ENCODE results near the gene TANGO6. TPM values are rescaled to one million over a fixed set of nuclear protein-coding genes. Genes with fewer than 3 reads are reported as not detected.

Gene TANGO6
- total RNA-seq, 2 donors from 2014 or later = 9.6 to 15.3 TPM

- Histone ChIP-seq H3K36me3 (ENCODE audit: control insufficient read depth, insufficient read depth, low read length) (no peaks in the 10 kb centered on the region), H3K9me3 (ENCODE audit: control insufficient read depth, low read length) (no peaks in the 10 kb centered on the region), H3K9ac (ENCODE audit: extremely low read depth, low read length, poor library complexity, severe bottlenecking) (no peak within 1 kb of the TSS), H3K27me3 (ENCODE audit: control insufficient read depth, insufficient read depth, low read length, poor library complexity, severe bottlenecking) (peaks cover 59% of the 10 kb centered on the region), H3K27ac (ENCODE audit: low read depth, low read length) (no peak within 1 kb of the TSS), H3K4me3 (ENCODE audit: low read length) (peak within 1 kb of the TSS; percentile 83), H3K4me1 (ENCODE audit: control insufficient read depth, insufficient read depth, low read length) (peaks cover 4% of the 10 kb centered on the region)
- peak; percentile 93 for DNase-seq
- Mint-ChIP-seq H3K27me3 (ENCODE audit: insufficient read depth) (peaks cover 74% of the 10 kb centered on the region), H3K27ac (peak within 1 kb of the TSS; percentile 86), H3K36me3 (ENCODE audit: low read depth) (peaks cover 13% of the 10 kb centered on the region), H3K4me3 (peak within 1 kb of the TSS; percentile 70), H3K4me1 (peaks cover 36% of the 10 kb centered on the region), H3K9me3 (no peaks in the 10 kb centered on the region)
- peak; percentile 54 for TF ChIP-seq CTCF (conservative IDR thresholded peaks at IDR 0.05)
- 0 to 1% methylated on average over 24 to 80 of the region's 80 CpGs for WGBS, 2 experiments (ENCODE audit: insufficient coverage in 1 of 2, insufficient read length in 1 of 2)
Measured at GRCh38 chr16:69105501-69106361, 262.4 kb downstream of the TANGO6 start, which contains the start of gene HAS3. Gene HAS3, plus strand, starts transcription at chr16:69105653. Its CDS starts 3,743 bp downstream, at chr16:69109396.

GRCh38 chr16:69106491-69107315 is 263.4 kb downstream of the TANGO6 start:
- DNase-seq = peak; percentile 82
- H3K9me3 ChIP-seq (ENCODE audit: control insufficient read depth, low read length) = no peaks in the 10 kb centered on the region
- peaks cover 49% of the 10 kb centered on the region for H3K27me3 ChIP-seq (ENCODE audit: control insufficient read depth, insufficient read depth, low read length, poor library complexity, severe bottlenecking)
- peaks cover 18% of the 10 kb centered on the region for H3K36me3 Mint-ChIP-seq (ENCODE audit: low read depth)
- H3K9ac ChIP-seq (ENCODE audit: extremely low read depth, low read length, poor library complexity, severe bottlenecking) = no peak overlapping the region
- no peaks in the 10 kb centered on the region for H3K36me3 ChIP-seq (ENCODE audit: control insufficient read depth, insufficient read depth, low read length)
- H3K27ac Mint-ChIP-seq = no peak overlapping the region
- H3K4me3 ChIP-seq (ENCODE audit: low read length) = peak overlapping the region; percentile 69
- H3K4me1 Mint-ChIP-seq = peaks cover 34% of the 10 kb centered on the region
- no peaks in the 10 kb centered on the region for H3K9me3 Mint-ChIP-seq
- peaks cover 4% of the 10 kb centered on the region for H3K4me1 ChIP-seq (ENCODE audit: control insufficient read depth, insufficient read depth, low read length)
- no peak for TF ChIP-seq CTCF (conservative IDR thresholded peaks at IDR 0.05)
- WGBS, 2 experiments (ENCODE audit: insufficient coverage in 1 of 2, insufficient read length in 1 of 2) = 0 to 1% methylated on average over 6 to 55 of the region's 55 CpGs
- H3K27ac ChIP-seq (ENCODE audit: low read depth, low read length) = no peak overlapping the region
- H3K4me3 Mint-ChIP-seq = peak overlapping the region; percentile 70
- peaks cover 66% of the 10 kb centered on the region for H3K27me3 Mint-ChIP-seq (ENCODE audit: insufficient read depth)

GRCh38 chr16:69107316-69107962 is 264.1 kb downstream of the TANGO6 start:
- peak overlapping the region; percentile 70 for H3K4me3 Mint-ChIP-seq
- Histone ChIP-seq H3K4me3 (ENCODE audit: low read length) (peak overlapping the region; percentile 69), H3K36me3 (ENCODE audit: control insufficient read depth, insufficient read depth, low read length) (no peaks in the 10 kb centered on the region), H3K27me3 (ENCODE audit: control insufficient read depth, insufficient read depth, low read length, poor library complexity, severe bottlenecking) (peaks cover 48% of the 10 kb centered on the region), H3K9me3 (ENCODE audit: control insufficient read depth, low read length) (no peaks in the 10 kb centered on the region), H3K9ac (ENCODE audit: extremely low read depth, low read length, poor library complexity, severe bottlenecking) (no peak overlapping the region), H3K27ac (ENCODE audit: low read depth, low read length) (no peak overlapping the region), H3K4me1 (ENCODE audit: control insufficient read depth, insufficient read depth, low read length) (no peaks in the 10 kb centered on the region)
- H3K4me1 Mint-ChIP-seq = peaks cover 28% of the 10 kb centered on the region
- H3K27me3 Mint-ChIP-seq (ENCODE audit: insufficient read depth) = peaks cover 61% of the 10 kb centered on the region
- 1 to 2% methylated on average over 21 to 52 of the region's 52 CpGs for WGBS, 2 experiments (ENCODE audit: insufficient coverage in 1 of 2, insufficient read length in 1 of 2)
- DNase-seq = peak; percentile 81
- H3K27ac Mint-ChIP-seq = no peak overlapping the region
- no peaks in the 10 kb centered on the region for H3K9me3 Mint-ChIP-seq
- TF ChIP-seq CTCF (conservative IDR thresholded peaks at IDR 0.05) = peak; percentile 36
- peaks cover 18% of the 10 kb centered on the region for H3K36me3 Mint-ChIP-seq (ENCODE audit: low read depth)
